Measurements from ENCODE around the gene PPIL4. TPM values are rescaled to one million over a fixed set of nuclear protein-coding genes. Genes with fewer than 3 reads are reported as not detected.

PPIL4 gene
- total and polyA plus RNA-seq, 2 experiments from 2014 or later, result 35.1 to 47.3 TPM

DNA sequence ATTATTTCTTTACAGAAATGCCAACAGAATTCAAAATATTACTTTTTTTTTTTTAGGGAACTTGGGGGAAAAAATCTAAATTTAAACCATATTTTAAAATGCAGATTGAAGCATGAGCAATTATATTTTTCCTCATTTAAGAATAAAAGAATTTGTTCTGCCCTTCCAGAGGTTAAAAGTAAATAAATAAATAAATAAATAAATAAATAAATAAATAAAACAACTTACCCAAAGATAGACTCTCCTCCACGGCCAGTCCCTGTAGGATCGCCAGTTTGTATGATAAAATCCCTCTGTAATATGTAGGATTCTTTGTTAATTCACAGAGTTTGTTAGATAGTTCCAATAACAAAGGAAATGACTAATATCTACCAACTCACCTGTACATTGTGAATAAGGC, 4.7 kb downstream of the PPIL4 start:
- peaks cover 22% of the 10 kb centered on the region; the same call in 1 of the 2 replicates for H4K20me1 ChIP-seq (replicated peaks; ENCODE audit: insufficient read depth)
- no peak overlapping the region for H2AFZ ChIP-seq
- peaks cover 7% of the 10 kb centered on the region; the same call in 1 of the 2 replicates for H3K4me1 ChIP-seq (ENCODE audit: insufficient read depth)
- no peaks in the 10 kb centered on the region for H3K27me3 ChIP-seq (ENCODE audit: insufficient read depth)
- no peak for ATAC-seq
- H3K9me3 Mint-ChIP-seq, result no peaks in the 10 kb centered on the region; the same call in 2 of the 3 replicates
- peaks cover 28% of the 10 kb centered on the region; the same call in 1 of the 2 replicates for H3K36me3 ChIP-seq (ENCODE audit: insufficient read depth)
- peaks cover 9% of the 10 kb centered on the region for H3K4me1 Mint-ChIP-seq
- peaks cover 7% of the 10 kb centered on the region for H3K27me3 Mint-ChIP-seq (ENCODE audit: insufficient read depth, low read depth, poor library complexity)
- peaks cover 52% of the 10 kb centered on the region for H3K79me2 ChIP-seq (replicated peaks; ENCODE audit: insufficient read depth)
- no peak overlapping the region for H3K27ac ChIP-seq (ENCODE audit: low read depth)
- H3K4me3 ChIP-seq, result no peak overlapping the region
- TF ChIP-seq, protein P1, sequence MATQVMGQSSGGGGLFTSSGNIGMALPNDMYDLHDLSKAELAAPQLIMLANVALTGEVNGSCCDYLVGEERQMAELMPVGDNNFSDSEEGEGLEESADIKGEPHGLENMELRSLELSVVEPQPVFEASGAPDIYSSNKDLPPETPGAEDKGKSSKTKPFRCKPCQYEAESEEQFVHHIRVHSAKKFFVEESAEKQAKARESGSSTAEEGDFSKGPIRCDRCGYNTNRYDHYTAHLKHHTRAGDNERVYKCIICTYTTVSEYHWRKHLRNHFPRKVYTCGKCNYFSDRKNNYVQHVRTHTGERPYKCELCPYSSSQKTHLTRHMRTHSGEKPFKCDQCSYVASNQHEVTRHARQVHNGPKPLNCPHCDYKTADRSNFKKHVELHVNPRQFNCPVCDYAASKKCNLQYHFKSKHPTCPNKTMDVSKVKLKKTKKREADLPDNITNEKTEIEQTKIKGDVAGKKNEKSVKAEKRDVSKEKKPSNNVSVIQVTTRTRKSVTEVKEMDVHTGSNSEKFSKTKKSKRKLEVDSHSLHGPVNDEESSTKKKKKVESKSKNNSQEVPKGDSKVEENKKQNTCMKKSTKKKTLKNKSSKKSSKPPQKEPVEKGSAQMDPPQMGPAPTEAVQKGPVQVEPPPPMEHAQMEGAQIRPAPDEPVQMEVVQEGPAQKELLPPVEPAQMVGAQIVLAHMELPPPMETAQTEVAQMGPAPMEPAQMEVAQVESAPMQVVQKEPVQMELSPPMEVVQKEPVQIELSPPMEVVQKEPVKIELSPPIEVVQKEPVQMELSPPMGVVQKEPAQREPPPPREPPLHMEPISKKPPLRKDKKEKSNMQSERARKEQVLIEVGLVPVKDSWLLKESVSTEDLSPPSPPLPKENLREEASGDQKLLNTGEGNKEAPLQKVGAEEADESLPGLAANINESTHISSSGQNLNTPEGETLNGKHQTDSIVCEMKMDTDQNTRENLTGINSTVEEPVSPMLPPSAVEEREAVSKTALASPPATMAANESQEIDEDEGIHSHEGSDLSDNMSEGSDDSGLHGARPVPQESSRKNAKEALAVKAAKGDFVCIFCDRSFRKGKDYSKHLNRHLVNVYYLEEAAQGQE (IDR thresholded peaks at IDR 0.05; ENCODE audit: unreplicated experiment), result no peak
- no peak for TF ChIP-seq NANOG (IDR thresholded peaks at IDR 0.05; ENCODE audit: borderline replicate concordance)
- no peak for TF ChIP-seq POLR2AphosphoS5 (IDR thresholded peaks at IDR 0.05; ENCODE audit: low read depth)
- TF ChIP-seq, protein P2, sequence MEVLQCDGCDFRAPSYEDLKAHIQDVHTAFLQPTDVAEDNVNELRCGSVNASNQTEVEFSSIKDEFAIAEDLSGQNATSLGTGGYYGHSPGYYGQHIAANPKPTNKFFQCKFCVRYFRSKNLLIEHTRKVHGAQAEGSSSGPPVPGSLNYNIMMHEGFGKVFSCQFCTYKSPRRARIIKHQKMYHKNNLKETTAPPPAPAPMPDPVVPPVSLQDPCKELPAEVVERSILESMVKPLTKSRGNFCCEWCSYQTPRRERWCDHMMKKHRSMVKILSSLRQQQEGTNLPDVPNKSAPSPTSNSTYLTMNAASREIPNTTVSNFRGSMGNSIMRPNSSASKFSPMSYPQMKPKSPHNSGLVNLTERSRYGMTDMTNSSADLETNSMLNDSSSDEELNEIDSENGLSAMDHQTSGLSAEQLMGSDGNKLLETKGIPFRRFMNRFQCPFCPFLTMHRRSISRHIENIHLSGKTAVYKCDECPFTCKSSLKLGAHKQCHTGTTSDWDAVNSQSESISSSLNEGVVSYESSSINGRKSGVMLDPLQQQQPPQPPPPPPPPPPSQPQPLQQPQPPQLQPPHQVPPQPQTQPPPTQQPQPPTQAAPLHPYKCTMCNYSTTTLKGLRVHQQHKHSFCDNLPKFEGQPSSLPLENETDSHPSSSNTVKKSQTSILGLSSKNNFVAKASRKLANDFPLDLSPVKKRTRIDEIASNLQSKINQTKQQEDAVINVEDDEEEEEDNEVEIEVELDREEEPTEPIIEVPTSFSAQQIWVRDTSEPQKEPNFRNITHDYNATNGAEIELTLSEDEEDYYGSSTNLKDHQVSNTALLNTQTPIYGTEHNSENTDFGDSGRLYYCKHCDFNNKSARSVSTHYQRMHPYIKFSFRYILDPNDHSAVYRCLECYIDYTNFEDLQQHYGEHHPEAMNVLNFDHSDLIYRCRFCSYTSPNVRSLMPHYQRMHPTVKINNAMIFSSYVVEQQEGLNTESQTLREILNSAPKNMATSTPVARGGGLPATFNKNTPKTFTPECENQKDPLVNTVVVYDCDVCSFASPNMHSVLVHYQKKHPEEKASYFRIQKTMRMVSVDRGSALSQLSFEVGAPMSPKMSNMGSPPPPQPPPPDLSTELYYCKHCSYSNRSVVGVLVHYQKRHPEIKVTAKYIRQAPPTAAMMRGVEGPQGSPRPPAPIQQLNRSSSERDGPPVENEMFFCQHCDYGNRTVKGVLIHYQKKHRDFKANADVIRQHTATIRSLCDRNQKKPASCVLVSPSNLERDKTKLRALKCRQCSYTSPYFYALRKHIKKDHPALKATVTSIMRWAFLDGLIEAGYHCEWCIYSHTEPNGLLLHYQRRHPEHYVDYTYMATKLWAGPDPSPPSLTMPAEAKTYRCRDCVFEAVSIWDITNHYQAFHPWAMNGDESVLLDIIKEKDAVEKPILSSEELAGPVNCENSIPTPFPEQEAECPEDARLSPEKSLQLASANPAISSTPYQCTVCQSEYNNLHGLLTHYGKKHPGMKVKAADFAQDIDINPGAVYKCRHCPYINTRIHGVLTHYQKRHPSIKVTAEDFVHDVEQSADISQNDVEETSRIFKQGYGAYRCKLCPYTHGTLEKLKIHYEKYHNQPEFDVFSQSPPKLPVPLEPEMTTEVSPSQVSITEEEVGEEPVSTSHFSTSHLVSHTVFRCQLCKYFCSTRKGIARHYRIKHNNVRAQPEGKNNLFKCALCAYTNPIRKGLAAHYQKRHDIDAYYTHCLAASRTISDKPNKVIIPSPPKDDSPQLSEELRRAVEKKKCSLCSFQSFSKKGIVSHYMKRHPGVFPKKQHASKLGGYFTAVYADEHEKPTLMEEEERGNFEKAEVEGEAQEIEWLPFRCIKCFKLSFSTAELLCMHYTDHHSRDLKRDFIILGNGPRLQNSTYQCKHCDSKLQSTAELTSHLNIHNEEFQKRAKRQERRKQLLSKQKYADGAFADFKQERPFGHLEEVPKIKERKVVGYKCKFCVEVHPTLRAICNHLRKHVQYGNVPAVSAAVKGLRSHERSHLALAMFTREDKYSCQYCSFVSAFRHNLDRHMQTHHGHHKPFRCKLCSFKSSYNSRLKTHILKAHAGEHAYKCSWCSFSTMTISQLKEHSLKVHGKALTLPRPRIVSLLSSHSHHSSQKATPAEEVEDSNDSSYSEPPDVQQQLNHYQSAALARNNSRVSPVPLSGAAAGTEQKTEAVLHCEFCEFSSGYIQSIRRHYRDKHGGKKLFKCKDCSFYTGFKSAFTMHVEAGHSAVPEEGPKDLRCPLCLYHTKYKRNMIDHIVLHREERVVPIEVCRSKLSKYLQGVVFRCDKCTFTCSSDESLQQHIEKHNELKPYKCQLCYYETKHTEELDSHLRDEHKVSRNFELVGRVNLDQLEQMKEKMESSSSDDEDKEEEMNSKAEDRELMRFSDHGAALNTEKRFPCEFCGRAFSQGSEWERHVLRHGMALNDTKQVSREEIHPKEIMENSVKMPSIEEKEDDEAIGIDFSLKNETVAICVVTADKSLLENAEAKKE (CRISPR knock-in tag; IDR thresholded peaks at IDR 0.05), result no peak
- no peak for TF ChIP-seq EZH2phosphoT487 (IDR thresholded peaks at IDR 0.05; ENCODE audit: unreplicated experiment)
- TF ChIP-seq STAT1 (IDR thresholded peaks at IDR 0.05; ENCODE audit: unreplicated experiment), result no peak
- TF ChIP-seq, protein P3, sequence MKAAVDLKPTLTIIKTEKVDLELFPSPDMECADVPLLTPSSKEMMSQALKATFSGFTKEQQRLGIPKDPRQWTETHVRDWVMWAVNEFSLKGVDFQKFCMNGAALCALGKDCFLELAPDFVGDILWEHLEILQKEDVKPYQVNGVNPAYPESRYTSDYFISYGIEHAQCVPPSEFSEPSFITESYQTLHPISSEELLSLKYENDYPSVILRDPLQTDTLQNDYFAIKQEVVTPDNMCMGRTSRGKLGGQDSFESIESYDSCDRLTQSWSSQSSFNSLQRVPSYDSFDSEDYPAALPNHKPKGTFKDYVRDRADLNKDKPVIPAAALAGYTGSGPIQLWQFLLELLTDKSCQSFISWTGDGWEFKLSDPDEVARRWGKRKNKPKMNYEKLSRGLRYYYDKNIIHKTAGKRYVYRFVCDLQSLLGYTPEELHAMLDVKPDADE (IDR thresholded peaks at IDR 0.05), result no peak
- no peak overlapping the region for H3K27ac Mint-ChIP-seq
- H3K4me3 Mint-ChIP-seq, result no peak overlapping the region
- no peak for DNase-seq (ENCODE audit: low spot score)
- no peak overlapping the region for H3K4me2 ChIP-seq
- H3F3A ChIP-seq (replicated peaks; ENCODE audit: low read depth), result peaks cover 4% of the 10 kb centered on the region
- peaks cover 32% of the 10 kb centered on the region for H3K36me3 Mint-ChIP-seq (ENCODE audit: low read depth)
- no peaks in the 10 kb centered on the region for H3K9me2 ChIP-seq (ENCODE audit: insufficient read depth)

Measured in GM23338 (cell line).